DND-41 (cell line): ENCODE measurements around the gene DVL1.

Source experiments
- EZH2 ChIP-seq: IDR thresholded peaks from 3 replicates; pipeline ENCODE4 v1.6.1; 2012; ENCODE audit warnings: borderline replicate concordance, low read depth, mild to moderate bottlenecking, moderate library complexity, low read length, inconsistent platforms; ENCODE audit not compliant: severe bottlenecking
- TF ChIP-seq, protein P1 (sequence below): IDR thresholded peaks from 2 replicates; pipeline ENCODE4 v1.5.1; 2012; ENCODE audit warnings: borderline replicate concordance, low read length, moderate library complexity, mild to moderate bottlenecking; ENCODE audit not compliant: poor library complexity, severe bottlenecking; ENCODE audit errors: extremely low read depth

DNA sequence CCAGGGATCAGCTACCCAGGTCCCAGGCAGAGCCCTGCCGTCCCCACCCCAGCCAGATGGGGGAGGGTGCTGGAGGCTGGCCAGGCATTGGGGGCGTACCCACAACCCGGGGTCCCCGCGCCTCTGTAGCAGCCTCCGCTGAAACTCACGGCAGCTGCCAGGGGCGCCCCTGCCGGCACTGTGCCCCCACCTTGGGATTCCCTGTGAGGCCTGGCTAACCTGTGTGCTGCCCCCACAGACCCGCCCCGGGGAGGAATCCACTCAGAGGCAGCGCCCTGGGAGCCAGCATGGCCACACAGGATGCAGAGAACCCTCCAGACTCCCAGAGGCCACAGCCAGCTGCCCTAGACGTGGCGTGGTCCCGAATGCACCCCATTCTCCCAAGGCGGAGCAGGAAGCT is 3.8 kb downstream of the DVL1 start:
- TF ChIP-seq, protein P1, sequence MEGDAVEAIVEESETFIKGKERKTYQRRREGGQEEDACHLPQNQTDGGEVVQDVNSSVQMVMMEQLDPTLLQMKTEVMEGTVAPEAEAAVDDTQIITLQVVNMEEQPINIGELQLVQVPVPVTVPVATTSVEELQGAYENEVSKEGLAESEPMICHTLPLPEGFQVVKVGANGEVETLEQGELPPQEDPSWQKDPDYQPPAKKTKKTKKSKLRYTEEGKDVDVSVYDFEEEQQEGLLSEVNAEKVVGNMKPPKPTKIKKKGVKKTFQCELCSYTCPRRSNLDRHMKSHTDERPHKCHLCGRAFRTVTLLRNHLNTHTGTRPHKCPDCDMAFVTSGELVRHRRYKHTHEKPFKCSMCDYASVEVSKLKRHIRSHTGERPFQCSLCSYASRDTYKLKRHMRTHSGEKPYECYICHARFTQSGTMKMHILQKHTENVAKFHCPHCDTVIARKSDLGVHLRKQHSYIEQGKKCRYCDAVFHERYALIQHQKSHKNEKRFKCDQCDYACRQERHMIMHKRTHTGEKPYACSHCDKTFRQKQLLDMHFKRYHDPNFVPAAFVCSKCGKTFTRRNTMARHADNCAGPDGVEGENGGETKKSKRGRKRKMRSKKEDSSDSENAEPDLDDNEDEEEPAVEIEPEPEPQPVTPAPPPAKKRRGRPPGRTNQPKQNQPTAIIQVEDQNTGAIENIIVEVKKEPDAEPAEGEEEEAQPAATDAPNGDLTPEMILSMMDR, result no peak
- TF ChIP-seq EZH2, result no peak
